HL-60 (cell line): ENCODE results near the gene NPAS4.

Source experiments
- DNase-seq, 2 experiments: peaks; one replicate each; pipeline ENCODE4 v3.0.0-alpha.2; 2010 to 2020; ENCODE audit warnings: low read depth in 1 of 2, low spot score in 1 of 2
- H3K27ac ChIP-seq: fragments of 250-450 bp; sonication (Bioruptor Pico); replicated peaks from 2 replicates; pipeline ENCODE4 v1.5.1; 2020; ENCODE audit warnings: mild to moderate bottlenecking, moderate library complexity
- H3K27me3 ChIP-seq: fragments of 250-450 bp; sonication (Bioruptor Pico); 2 replicates; pipeline ENCODE4 v1.5.1; 2021; ENCODE audit warnings: mild to moderate bottlenecking, moderate library complexity; ENCODE audit not compliant: insufficient read depth, poor library complexity, severe bottlenecking
- H3K4me3 ChIP-seq: replicated peaks from 2 replicates; pipeline ENCODE4 v1.5.1; 2011; ENCODE audit warnings: mild to moderate bottlenecking, control low read depth, low read length; ENCODE audit not compliant: insufficient read depth
- GABPA ChIP-seq: IDR thresholded peaks from 2 replicates; pipeline ENCODE4 v1.6.1; 2012; ENCODE audit warnings: low read depth
- POLR2AphosphoS5 ChIP-seq: IDR thresholded peaks from 2 replicates; pipeline ENCODE4 v1.6.1; 2012; ENCODE audit warnings: low read depth
- SPI1 ChIP-seq: IDR thresholded peaks from 2 replicates; pipeline ENCODE4 v1.6.1; 2012; ENCODE audit warnings: low read depth, mild to moderate bottlenecking, borderline replicate concordance
- TF ChIP-seq, protein P1 (sequence below): IDR thresholded peaks from 2 replicates; pipeline ENCODE4 v1.6.1; 2012; ENCODE audit warnings: low read depth; ENCODE audit not compliant: insufficient replicate concordance
- TF ChIP-seq, protein P2 (sequence below): IDR thresholded peaks from one replicate; pipeline ENCODE4 v1.5.1; 2011; ENCODE audit warnings: low read length, control low read depth, inconsistent platforms; ENCODE audit not compliant: insufficient read depth

Gene NPAS4

DNA sequence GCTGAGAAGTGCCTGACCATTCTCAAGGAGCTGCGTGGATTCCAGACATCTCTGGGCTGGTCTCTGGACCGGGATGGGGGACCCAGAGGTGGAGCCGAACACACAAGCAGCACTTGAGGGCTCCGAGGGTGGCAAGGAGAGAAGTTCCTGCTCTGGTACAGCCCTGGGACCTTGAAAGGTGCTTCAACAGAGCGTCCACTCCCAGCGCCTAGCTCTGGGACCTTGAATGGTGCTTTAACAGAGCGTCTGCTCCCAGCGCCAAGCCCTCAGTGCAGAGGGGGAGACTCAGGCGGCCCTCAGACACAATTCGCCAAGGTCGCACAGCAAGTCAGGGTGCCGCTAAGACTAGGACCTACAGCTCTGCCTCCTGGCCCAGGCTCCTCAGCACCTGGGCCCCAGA lies 10.6 kb upstream of the NPAS4 start:
- H3K27ac ChIP-seq = no peak overlapping the region
- H3K27me3 ChIP-seq = no peaks in the 10 kb centered on the region
- DNase-seq = no peak
- no peak overlapping the region for H3K4me3 ChIP-seq
- TF ChIP-seq, protein P1, sequence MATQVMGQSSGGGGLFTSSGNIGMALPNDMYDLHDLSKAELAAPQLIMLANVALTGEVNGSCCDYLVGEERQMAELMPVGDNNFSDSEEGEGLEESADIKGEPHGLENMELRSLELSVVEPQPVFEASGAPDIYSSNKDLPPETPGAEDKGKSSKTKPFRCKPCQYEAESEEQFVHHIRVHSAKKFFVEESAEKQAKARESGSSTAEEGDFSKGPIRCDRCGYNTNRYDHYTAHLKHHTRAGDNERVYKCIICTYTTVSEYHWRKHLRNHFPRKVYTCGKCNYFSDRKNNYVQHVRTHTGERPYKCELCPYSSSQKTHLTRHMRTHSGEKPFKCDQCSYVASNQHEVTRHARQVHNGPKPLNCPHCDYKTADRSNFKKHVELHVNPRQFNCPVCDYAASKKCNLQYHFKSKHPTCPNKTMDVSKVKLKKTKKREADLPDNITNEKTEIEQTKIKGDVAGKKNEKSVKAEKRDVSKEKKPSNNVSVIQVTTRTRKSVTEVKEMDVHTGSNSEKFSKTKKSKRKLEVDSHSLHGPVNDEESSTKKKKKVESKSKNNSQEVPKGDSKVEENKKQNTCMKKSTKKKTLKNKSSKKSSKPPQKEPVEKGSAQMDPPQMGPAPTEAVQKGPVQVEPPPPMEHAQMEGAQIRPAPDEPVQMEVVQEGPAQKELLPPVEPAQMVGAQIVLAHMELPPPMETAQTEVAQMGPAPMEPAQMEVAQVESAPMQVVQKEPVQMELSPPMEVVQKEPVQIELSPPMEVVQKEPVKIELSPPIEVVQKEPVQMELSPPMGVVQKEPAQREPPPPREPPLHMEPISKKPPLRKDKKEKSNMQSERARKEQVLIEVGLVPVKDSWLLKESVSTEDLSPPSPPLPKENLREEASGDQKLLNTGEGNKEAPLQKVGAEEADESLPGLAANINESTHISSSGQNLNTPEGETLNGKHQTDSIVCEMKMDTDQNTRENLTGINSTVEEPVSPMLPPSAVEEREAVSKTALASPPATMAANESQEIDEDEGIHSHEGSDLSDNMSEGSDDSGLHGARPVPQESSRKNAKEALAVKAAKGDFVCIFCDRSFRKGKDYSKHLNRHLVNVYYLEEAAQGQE = no peak
- TF ChIP-seq GABPA (no peak), POLR2AphosphoS5 (no peak), SPI1 (no peak)
- TF ChIP-seq, protein P2, sequence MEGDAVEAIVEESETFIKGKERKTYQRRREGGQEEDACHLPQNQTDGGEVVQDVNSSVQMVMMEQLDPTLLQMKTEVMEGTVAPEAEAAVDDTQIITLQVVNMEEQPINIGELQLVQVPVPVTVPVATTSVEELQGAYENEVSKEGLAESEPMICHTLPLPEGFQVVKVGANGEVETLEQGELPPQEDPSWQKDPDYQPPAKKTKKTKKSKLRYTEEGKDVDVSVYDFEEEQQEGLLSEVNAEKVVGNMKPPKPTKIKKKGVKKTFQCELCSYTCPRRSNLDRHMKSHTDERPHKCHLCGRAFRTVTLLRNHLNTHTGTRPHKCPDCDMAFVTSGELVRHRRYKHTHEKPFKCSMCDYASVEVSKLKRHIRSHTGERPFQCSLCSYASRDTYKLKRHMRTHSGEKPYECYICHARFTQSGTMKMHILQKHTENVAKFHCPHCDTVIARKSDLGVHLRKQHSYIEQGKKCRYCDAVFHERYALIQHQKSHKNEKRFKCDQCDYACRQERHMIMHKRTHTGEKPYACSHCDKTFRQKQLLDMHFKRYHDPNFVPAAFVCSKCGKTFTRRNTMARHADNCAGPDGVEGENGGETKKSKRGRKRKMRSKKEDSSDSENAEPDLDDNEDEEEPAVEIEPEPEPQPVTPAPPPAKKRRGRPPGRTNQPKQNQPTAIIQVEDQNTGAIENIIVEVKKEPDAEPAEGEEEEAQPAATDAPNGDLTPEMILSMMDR = no peak

DNA sequence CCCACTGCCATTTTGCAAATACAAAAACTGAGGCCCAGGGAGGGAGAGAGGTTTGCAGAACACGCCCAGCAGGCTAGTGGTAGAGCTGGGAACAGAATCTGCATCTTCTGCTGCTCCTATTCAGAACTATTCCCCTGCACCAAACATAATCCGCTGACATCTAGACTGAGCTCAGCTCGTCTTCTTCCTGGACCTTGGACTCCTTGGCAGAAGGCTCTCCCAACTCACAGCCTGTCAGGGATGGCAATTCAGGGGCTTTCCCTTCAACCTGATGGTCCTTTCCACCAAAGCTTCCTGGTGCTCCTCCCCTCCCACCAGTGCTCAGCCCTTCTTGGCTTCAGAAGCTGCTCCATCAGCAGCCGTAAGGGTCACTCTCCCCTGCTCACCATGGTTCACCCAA lies 9.5 kb upstream of the NPAS4 start:
- Histone ChIP-seq H3K27me3 (no peaks in the 10 kb centered on the region), H3K4me3 (no peak overlapping the region), H3K27ac (no peak overlapping the region)
- no peak for DNase-seq
- TF ChIP-seq SPI1 (no peak), POLR2AphosphoS5 (no peak), GABPA (no peak)
- TF ChIP-seq, protein P2 = no peak
- TF ChIP-seq, protein P1 = no peak

DNA sequence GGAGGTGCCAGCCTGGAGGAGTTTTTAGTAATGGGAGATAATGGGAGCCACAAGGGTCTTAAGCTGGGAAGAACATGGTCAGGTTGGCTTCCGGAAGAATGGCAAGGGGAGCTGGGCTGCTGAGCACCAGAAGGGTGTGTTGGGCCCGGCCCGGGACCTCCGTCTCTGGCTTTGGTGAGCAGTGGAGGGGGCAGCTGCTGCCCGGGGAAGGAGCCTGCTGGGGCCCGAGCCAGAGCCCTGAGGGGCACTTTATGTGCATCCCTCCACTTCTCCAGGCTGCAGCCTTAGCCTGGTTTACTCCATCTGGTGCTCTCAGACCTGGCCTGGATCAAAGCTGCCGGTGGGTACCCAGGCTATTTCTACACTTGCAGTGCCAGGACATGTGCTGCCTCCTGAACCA lies 8.7 kb upstream of the NPAS4 start:
- TF ChIP-seq, protein P2 = no peak
- no peak for TF ChIP-seq GABPA
- TF ChIP-seq POLR2AphosphoS5 = no peak
- TF ChIP-seq, protein P1 = no peak
- no peak for TF ChIP-seq SPI1
- Histone ChIP-seq H3K27me3 (peaks cover 2% of the 10 kb centered on the region), H3K27ac (no peak overlapping the region), H3K4me3 (no peak overlapping the region)
- no peak for DNase-seq
